Ishikawa (cell line): ENCODE measurements around the gene NTMT1.
A peak's percentile ranks its signal among the peaks of the same experiment; 100 is the strongest.

ENCODE experiments used
- CREB1 ChIP-seq: IDR thresholded peaks from 2 replicates; pipeline ENCODE4 v1.6.1; 2012; ENCODE audit warnings: low read depth
- EP300 ChIP-seq: IDR thresholded peaks from 2 replicates; pipeline ENCODE4 v1.6.1; 2012; ENCODE audit warnings: borderline replicate concordance
- FOXM1 ChIP-seq: IDR thresholded peaks from 2 replicates; pipeline ENCODE4 v1.6.1; 2012; ENCODE audit warnings: low read depth, borderline replicate concordance
- RAD21 ChIP-seq: IDR thresholded peaks from 2 replicates; pipeline ENCODE4 v1.6.1; 2012; ENCODE audit warnings: low read depth
- YY1 ChIP-seq: IDR thresholded peaks from 2 replicates; pipeline ENCODE4 v1.6.1; 2012; ENCODE audit warnings: low read depth
- TF ChIP-seq, protein P1 (sequence below): IDR thresholded peaks from 2 replicates; pipeline ENCODE4 v1.6.1; 2012

DNA sequence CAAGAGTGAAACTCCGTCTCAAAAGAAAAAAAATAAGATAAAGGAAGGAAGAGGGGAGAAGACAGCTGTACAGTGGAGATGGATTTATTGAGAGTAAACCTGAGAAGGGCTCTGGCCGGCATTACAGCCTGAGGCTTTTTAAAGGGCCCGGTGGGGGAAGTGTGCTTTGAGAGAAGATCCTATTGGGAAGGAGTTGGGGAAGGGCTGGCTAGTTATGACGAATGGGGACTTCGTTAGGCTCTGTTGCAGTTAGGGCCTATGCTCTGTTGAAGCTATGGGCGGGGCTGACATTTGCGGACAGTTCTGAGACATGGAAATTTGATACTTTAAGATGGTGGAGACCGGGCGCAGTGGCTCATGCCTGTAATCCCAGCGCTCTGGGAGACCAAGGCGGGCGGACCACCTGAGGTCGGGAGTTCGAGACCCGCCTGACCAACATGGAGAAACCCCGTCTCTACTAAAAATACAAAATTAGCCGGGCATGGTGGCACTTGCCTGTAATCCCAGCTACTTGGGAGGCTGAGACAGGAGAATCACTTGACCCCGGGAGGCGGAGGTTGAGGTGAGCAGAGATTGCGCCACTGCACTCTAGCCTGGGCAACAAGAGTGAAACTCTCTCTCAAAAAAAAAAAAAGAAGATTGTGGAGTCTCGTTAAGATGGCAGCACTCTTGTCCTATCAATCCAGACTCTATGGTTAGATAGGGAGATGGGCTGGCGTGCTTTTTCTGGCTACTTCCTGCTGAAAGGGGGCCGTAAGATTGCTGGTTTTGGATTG, 38.3 kb upstream of the NTMT1 start:
- TF ChIP-seq EP300 (no peak), YY1 (0 out of 2 replicates have a peak, but pooled peaks have one; percentile 28), RAD21 (no peak), FOXM1 (no peak), CREB1 (no peak)
- TF ChIP-seq, protein P1, sequence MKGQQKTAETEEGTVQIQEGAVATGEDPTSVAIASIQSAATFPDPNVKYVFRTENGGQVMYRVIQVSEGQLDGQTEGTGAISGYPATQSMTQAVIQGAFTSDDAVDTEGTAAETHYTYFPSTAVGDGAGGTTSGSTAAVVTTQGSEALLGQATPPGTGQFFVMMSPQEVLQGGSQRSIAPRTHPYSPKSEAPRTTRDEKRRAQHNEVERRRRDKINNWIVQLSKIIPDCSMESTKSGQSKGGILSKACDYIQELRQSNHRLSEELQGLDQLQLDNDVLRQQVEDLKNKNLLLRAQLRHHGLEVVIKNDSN, result no peak
